Measurements from ENCODE around the gene KDM4B. TPM values are rescaled to one million over a fixed set of nuclear protein-coding genes. Genes with fewer than 3 reads are reported as not detected.
"Not testable (repeated sequence)": the region's sequence is repeated elsewhere in the genome, so short reads cannot be mapped to it uniquely, and the experiment has no call there.

The KDM4B gene
- total and polyA plus RNA-seq, 2 donors: 14.3 to 19.5 TPM

GRCh38 chr19:4952945-4953344, 16.0 kb upstream of the KDM4B start:
- H3K4me3 ChIP-seq (ENCODE audit: low read depth, low read length): no peak overlapping the region

GRCh38 chr19:4954320-4955149, 14.4 kb upstream of the KDM4B start:
- H3K27ac ChIP-seq (ENCODE audit: low read depth); H3K36me3 ChIP-seq (ENCODE audit: insufficient read depth); H3K4me3 ChIP-seq (ENCODE audit: low read depth, low read length); H3K4me1 ChIP-seq (ENCODE audit: insufficient read depth); DNase-seq (ENCODE audit: extremely low spot score): not testable (repeated sequence)
- WGBS: 93% methylated on average over 44 of the region's 46 CpGs

More at GRCh38 chr19:4952945-4953344, 16.0 kb upstream of the KDM4B start:
- DNase-seq (ENCODE audit: extremely low spot score): no peak
- no peak overlapping the region for H3K27ac ChIP-seq (ENCODE audit: low read depth)
- H3K4me1 ChIP-seq (ENCODE audit: insufficient read depth): no peaks in the 10 kb centered on the region
- H3K36me3 ChIP-seq (ENCODE audit: insufficient read depth): no peaks in the 10 kb centered on the region
- 92% methylated on average over 18 of the region's 18 CpGs for WGBS

- H3K4me1 ChIP-seq (ENCODE audit: insufficient read depth): no peaks in the 10 kb centered on the region
- no peak overlapping the region for H3K4me3 ChIP-seq (ENCODE audit: low read depth, low read length)
- no peaks in the 10 kb centered on the region for H3K36me3 ChIP-seq (ENCODE audit: insufficient read depth)
- no peak overlapping the region for H3K27ac ChIP-seq (ENCODE audit: low read depth)
- 95% methylated on average over 10 of the region's 10 CpGs for WGBS
- no peak for DNase-seq (ENCODE audit: extremely low spot score)
These were observed 13.6 kb upstream of the KDM4B start for GRCh38 chr19:4955274-4955673.

- H3K4me1 ChIP-seq (ENCODE audit: insufficient read depth): no peaks in the 10 kb centered on the region
- H3K36me3 ChIP-seq (ENCODE audit: insufficient read depth): no peaks in the 10 kb centered on the region
- 93% methylated on average over 8 of the region's 8 CpGs for WGBS
- no peak overlapping the region for H3K27ac ChIP-seq (ENCODE audit: low read depth)
- DNase-seq (ENCODE audit: extremely low spot score): no peak
- no peak overlapping the region for H3K4me3 ChIP-seq (ENCODE audit: low read depth, low read length)
These were observed 10.9 kb upstream of the KDM4B start for GRCh38 chr19:4957981-4958380.

GRCh38 chr19:4962085-4962619, 6.8 kb upstream of the KDM4B start:
- 96% methylated on average over 7 of the region's 7 CpGs for WGBS
- no peak overlapping the region for H3K27ac ChIP-seq (ENCODE audit: low read depth)
- no peak overlapping the region for H3K4me3 ChIP-seq (ENCODE audit: low read depth, low read length)
- DNase-seq (ENCODE audit: extremely low spot score): no peak
- no peaks in the 10 kb centered on the region for H3K36me3 ChIP-seq (ENCODE audit: insufficient read depth)
- no peaks in the 10 kb centered on the region for H3K4me1 ChIP-seq (ENCODE audit: insufficient read depth)

GRCh38 chr19:4965061-4965460, 3.9 kb upstream of the KDM4B start:
- DNase-seq (ENCODE audit: extremely low spot score): no peak
- Histone ChIP-seq H3K4me3 (ENCODE audit: low read depth, low read length) (no peak overlapping the region), H3K27ac (ENCODE audit: low read depth) (no peak overlapping the region), H3K36me3 (ENCODE audit: insufficient read depth) (no peaks in the 10 kb centered on the region), H3K4me1 (ENCODE audit: insufficient read depth) (no peaks in the 10 kb centered on the region)
- WGBS: 95% methylated on average over 6 of the region's 6 CpGs

- no peak overlapping the region for H3K4me3 ChIP-seq (ENCODE audit: low read depth, low read length)
- H3K36me3 ChIP-seq (ENCODE audit: insufficient read depth): no peaks in the 10 kb centered on the region
- DNase-seq (ENCODE audit: extremely low spot score): no peak
- no peaks in the 10 kb centered on the region for H3K4me1 ChIP-seq (ENCODE audit: insufficient read depth)
- H3K27ac ChIP-seq (ENCODE audit: low read depth): no peak overlapping the region
- WGBS: 83% methylated on average over 6 of the region's 6 CpGs
These were observed 2.3 kb upstream of the KDM4B start for GRCh38 chr19:4966591-4966990.

GRCh38 chr19:4967738-4968461, 1.0 kb upstream of the KDM4B start:
- Histone ChIP-seq H3K27ac (ENCODE audit: low read depth) (no peak overlapping the region), H3K4me3 (ENCODE audit: low read depth, low read length) (no peak overlapping the region), H3K36me3 (ENCODE audit: insufficient read depth) (no peaks in the 10 kb centered on the region), H3K4me1 (ENCODE audit: insufficient read depth) (no peaks in the 10 kb centered on the region)
- 73% methylated on average over 16 of the region's 16 CpGs for WGBS
- no peak for DNase-seq (ENCODE audit: extremely low spot score)

- Histone ChIP-seq H3K36me3 (ENCODE audit: insufficient read depth) (no peaks in the 10 kb centered on the region), H3K4me3 (ENCODE audit: low read depth, low read length) (peak overlapping the region; percentile 87), H3K27ac (ENCODE audit: low read depth) (peak overlapping the region; percentile 60), H3K4me1 (ENCODE audit: insufficient read depth) (no peaks in the 10 kb centered on the region)
- WGBS: under 1% methylated on average over 54 of the region's 54 CpGs
- no peak for DNase-seq (ENCODE audit: extremely low spot score)
These were observed 419 bp downstream of the KDM4B start for GRCh38 chr19:4969292-4969771.

GRCh38 chr19:4969772-4970531, 1.0 kb downstream of the KDM4B start:
- H3K27ac ChIP-seq (ENCODE audit: low read depth): no peak overlapping the region
- H3K4me3 ChIP-seq (ENCODE audit: low read depth, low read length): peak overlapping the region; percentile 87
- no peaks in the 10 kb centered on the region for H3K36me3 ChIP-seq (ENCODE audit: insufficient read depth)
- H3K4me1 ChIP-seq (ENCODE audit: insufficient read depth): no peaks in the 10 kb centered on the region
- WGBS: 4% methylated on average over 25 of the region's 25 CpGs
- no peak for DNase-seq (ENCODE audit: extremely low spot score)

GRCh38 chr19:4970558-4971423, 1.9 kb downstream of the KDM4B start:
- DNase-seq (ENCODE audit: extremely low spot score): no peak
- peak overlapping the region; percentile 87 for H3K4me3 ChIP-seq (ENCODE audit: low read depth, low read length)
- no peak overlapping the region for H3K27ac ChIP-seq (ENCODE audit: low read depth)
- H3K36me3 ChIP-seq (ENCODE audit: insufficient read depth): no peaks in the 10 kb centered on the region
- WGBS: 18% methylated on average over 31 of the region's 31 CpGs
- H3K4me1 ChIP-seq (ENCODE audit: insufficient read depth): no peaks in the 10 kb centered on the region

GRCh38 chr19:4971424-4971793, 2.5 kb downstream of the KDM4B start:
- H3K27ac ChIP-seq (ENCODE audit: low read depth): no peak overlapping the region
- 42% methylated on average over 10 of the region's 10 CpGs for WGBS
- H3K36me3 ChIP-seq (ENCODE audit: insufficient read depth): no peaks in the 10 kb centered on the region
- no peaks in the 10 kb centered on the region for H3K4me1 ChIP-seq (ENCODE audit: insufficient read depth)
- H3K4me3 ChIP-seq (ENCODE audit: low read depth, low read length): peak overlapping the region; percentile 27
- no peak for DNase-seq (ENCODE audit: extremely low spot score)

All from urinary bladder (tissue), 4 donors.